HG03108 (cell line): ENCODE measurements around the gene TTC29.
"Not testable (repeated sequence)": the region's sequence is repeated elsewhere in the genome, so short reads cannot be mapped to it uniquely, and the experiment has no call there.

ENCODE experiments used
- ATAC-seq: cut with Tn5 transposase; IDR thresholded peaks from one replicate; pipeline ENCODE4 v1.9.1; 2021; ENCODE audit warnings: moderate library complexity; ENCODE audit not compliant: unreplicated experiment

The TTC29 gene

DNA sequence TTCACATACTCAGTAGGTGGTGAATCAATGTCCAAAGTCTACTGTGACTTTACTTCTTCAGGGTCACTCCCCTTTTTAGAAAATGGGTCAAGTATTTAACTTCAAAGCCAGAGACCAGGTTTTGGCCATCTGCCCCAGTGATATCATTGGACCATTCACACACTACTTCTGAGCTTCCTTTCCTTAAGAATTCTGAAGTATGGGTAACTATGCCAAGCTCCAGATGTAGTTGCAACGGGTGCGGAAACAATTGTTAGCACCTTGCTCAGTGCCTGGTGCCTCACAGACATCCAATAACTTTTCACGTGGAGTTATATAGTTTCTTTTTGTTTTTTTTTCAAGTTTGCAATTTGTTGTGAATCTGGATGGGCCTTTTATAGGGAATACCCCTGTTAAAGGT is 62.6 kb downstream of the TTC29 start:
- ATAC-seq: no peak

DNA sequence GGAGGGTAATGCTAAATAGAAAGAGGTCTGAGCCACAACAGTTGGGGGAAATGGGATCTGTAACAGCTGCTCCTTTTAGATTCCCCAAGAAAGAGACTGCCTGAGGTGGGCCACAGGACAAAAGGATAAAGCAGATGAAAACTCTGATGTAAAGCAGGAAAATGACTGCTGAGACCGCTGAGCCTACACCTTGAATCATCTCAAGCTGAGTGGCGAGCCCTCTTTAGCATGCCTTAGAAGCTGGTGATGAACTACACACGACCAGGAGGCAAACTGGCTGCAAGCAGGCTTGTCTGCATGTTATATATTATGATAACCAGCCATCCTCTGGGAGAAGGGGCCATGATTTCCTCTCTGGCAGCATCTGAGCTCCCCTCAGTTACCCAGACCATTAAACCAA is 88.4 kb downstream of the TTC29 start:
- no peak for ATAC-seq

DNA sequence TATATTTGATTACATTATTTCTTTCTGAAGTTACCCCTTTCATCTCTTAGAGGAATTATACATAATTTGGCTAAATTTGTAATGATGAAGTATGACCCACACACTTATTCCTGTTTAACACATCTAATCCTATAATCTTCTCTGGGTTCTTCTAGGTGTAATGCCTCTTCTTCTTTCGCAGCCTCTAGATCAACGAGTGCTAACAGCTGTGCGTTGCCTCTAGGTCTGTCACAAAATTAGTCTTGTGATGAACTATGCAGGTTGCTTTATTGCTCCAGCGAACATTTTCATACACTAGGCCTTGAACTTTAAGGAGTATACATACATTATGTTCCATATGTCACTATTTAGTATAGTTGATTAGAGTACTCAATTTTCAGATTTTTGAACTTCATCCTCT is 89.9 kb downstream of the TTC29 start:
- no peak for ATAC-seq

DNA sequence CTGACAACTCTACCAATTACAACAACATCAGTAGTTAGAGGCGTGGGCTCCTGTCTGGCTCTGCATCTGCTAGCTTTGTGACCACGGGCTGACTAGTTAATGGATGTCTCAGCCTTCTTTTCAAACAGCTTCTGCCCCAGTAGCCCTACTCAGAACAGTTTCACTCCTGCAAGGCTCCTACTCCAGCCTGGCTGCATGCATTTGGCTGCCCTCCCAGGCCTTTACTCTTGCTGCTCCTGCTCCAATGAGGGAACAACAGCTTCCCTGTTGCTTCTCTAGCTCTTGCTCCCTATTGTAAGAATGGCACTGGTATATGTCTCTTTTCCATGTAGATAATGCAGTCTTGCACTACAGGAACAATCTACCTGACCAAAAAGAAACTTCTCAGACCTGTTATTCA is 93.3 kb downstream of the TTC29 start:
- ATAC-seq: no peak

- no peak for ATAC-seq
Measured at GRCh38 chr4:146847345-146847744, 98.3 kb downstream of the TTC29 start.

GRCh38 chr4:146846882-146847281 is 98.8 kb downstream of the TTC29 start:
- no peak for ATAC-seq

DNA sequence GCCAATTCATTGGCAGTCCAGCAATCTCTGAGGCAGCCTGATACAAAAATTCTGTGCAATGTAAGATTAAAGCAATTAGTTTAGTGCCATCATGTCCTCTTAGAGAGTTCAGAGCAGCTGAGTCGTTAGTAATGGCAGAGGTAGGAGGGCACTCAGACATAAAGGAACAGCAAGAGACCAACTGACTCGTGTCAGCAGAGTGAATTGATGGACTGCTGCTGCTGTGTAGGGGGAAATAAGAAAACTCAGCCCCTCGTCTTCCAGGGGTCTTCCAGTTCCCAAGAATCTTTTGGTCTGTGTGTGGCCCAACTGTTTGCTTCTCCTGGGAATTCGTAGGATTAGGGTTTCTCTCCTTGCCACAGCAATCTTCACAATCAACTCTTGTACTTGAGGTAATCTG is 100.9 kb downstream of the TTC29 start:
- ATAC-seq: no peak

DNA sequence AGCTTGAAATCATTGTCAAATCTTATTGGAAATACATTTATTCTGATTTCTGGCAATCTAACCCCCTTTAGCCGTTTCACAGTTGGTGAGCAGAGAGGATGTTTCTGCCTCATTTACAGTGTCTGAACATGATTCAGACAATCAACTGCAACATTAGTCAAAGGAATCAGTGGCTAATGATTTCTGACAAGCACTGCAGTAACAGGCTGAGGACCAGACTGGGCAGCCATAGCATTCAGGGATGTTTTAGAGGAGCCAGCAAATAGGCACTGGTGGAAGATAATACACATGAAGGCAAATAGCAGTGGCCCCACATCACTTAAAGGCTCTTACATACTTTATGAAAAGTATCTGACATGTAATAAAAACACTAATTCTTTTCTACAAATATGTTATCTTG is 102.8 kb downstream of the TTC29 start:
- ATAC-seq: no peak

DNA sequence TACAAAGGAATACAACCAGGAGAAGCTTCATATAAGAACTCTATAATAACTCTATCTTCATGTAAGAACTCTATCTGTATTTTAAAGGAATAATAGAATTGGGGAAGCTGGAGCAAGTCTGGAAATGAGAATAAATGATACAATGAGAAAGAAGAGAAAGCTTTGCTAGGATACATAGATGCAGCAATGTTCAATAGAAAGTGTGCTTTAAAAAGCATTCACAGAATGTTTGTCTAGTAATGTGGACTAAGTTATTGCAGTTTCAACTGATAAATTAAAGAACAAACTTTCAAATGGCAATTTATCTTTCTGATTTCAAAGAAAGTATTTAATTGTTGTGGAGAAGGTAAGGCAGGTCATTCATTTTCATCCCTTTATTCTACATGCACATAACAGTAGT is 104.9 kb downstream of the TTC29 start:
- ATAC-seq: no peak

DNA sequence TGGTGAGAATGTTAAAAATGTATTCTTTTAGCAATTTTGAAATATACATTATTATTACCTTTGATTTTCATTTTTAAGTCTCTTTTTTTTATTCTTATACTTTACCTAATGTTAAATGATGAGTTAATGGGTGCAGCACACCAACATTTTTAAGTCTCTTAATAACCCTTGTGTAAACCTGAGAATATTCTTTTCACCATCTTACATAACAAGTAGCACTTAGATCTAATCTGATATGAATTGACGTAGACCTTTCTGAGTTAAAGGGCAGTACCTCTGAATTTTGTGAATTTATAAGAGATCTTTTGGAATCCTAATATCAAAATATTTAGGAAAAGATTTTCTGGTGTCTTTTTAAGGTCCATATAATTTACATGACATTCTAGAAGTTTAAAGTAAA is 110.6 kb downstream of the TTC29 start:
- no peak for ATAC-seq

GRCh38 chr4:146834263-146835034 is 111.2 kb downstream of the TTC29 start:
- no peak for ATAC-seq

DNA sequence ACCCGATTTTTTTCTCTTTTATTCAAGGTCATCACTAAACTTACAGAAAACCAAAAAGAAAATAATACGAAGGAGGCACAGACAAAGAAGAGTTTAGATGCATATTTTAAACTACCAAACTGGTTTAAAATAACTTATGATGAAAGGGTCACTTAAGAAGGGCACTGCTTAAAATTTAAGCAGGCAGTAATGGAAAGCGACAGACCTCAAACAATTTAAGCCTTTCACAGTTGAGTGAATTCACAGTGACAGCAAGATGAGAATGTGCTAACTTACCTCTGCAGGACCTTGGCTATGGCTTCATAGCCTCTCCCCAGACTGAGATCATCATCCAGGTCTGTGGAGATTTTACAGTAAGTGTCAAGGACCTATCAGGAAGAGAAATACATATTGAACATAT is 112.1 kb downstream of the TTC29 start:
- no peak for ATAC-seq

GRCh38 chr4:146822980-146823379 is 122.7 kb downstream of the TTC29 start:
- not testable (repeated sequence) for ATAC-seq

DNA sequence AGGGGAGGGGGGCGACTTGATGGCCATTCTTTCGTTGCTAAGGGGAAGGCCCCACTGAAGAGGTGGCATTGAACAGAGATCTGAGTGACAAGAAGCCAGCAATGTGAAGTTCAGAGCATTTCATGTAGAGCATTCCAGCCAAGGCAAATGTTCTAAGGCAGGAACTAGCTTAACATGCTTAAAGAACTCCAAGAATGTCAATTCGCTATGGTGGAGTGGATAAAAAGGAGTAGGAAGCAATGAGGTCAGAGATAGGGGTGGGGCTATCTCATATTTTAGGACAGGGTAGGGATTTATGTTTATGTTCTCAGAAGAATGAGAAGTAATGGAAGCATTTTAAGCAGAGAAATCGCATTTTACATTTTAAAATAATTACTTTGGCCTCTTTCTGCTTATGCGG is 130.9 kb downstream of the TTC29 start:
- ATAC-seq: no peak

DNA sequence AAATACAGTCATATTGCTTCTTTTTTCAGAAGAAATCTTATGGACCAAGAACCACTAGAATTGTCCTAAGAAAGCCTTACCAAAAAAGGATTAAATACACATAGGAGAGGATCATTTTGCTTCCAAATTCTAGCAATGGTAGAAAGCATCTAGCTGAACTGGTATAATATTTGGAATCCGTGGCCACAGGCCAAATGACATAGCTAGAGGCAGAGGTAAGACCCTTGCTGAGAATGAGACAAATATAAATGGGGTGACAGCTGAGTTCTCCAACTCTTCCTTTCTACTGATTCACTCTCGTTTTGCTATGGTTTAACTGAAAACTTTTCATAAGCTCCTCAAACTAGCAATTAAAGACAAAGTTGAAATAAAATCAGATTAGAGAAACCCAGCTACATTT is 150.0 kb downstream of the TTC29 start:
- ATAC-seq: no peak

GRCh38 chr4:146793727-146794126 is 151.9 kb downstream of the TTC29 start:
- no peak for ATAC-seq

- no peak for ATAC-seq
Measured at GRCh38 chr4:146791439-146791838, 154.2 kb downstream of the TTC29 start.

DNA sequence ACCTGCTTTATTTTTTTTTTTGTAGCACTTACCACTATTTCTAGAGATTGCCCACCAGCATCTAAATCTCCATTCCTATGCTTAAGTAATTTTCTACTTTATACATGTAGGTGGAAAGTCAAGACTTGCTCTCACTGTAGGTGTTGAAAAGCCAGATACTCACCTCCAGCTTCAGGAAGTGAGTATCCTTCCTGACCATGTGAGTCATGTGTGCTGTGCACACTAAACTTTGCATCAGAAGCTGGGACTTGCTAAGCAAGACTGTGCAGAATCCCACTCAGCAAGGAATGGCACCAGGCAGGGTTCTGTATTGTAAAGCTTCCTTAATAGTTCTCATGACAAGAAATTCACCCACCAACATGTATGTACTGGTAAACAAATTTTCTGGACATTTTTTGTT is 155.1 kb downstream of the TTC29 start:
- ATAC-seq: no peak

- ATAC-seq: no peak
Measured at GRCh38 chr4:146787731-146788130, 157.9 kb downstream of the TTC29 start.

GRCh38 chr4:146776691-146777090 is 169.0 kb downstream of the TTC29 start:
- ATAC-seq: no peak

GRCh38 chr4:146763560-146763959 is 182.1 kb downstream of the TTC29 start:
- ATAC-seq: no peak

DNA sequence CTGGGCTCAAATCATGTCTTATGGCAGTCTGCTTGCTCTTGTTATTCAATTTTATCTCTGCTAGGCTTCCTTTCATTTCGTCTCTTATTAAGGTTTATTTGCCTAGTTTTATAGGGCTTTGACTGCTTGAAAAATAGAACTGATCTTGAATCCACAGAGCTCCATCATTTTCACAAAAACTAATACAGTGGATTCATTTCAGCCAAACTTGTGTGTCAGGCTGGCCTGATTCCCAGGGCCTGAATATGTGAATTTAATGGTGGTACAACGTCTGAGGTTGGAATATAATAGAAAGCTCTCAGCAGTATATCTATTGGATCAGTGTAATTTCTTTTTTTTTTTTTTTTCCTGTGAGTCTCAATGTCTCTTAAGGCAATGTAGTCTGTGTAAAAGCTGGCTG is 183.6 kb downstream of the TTC29 start:
- ATAC-seq: no peak

DNA sequence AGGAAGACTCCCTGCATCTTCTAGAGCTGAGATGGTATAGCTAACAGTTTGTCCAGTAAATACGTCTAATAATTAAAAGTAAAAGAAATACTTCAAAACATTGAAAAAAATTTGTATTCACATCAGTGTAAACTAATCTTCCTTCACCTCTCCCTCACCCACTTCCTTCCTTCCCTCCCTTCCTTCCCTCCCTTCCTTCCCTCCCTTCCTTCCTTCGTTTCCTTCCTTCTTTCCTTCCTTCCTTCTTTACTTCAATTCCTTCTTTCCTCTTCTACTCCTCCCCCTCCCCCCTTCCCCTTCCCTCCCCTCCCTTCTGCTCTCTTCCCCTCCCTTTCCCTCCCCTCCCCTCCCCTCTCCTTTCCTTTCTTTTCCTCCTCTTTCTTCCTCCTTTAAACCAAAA is 203.2 kb downstream of the TTC29 start:
- no peak for ATAC-seq
